GM18499 (cell line): ENCODE measurements around the gene NMRK2.

Experiments used
- ATAC-seq: cut with Tn5 transposase; IDR thresholded peaks from one replicate; pipeline ENCODE4 v1.9.1; 2021; ENCODE audit warnings: moderate number of reproducible peaks; ENCODE audit not compliant: insufficient read depth, unreplicated experiment

The NMRK2 gene

DNA sequence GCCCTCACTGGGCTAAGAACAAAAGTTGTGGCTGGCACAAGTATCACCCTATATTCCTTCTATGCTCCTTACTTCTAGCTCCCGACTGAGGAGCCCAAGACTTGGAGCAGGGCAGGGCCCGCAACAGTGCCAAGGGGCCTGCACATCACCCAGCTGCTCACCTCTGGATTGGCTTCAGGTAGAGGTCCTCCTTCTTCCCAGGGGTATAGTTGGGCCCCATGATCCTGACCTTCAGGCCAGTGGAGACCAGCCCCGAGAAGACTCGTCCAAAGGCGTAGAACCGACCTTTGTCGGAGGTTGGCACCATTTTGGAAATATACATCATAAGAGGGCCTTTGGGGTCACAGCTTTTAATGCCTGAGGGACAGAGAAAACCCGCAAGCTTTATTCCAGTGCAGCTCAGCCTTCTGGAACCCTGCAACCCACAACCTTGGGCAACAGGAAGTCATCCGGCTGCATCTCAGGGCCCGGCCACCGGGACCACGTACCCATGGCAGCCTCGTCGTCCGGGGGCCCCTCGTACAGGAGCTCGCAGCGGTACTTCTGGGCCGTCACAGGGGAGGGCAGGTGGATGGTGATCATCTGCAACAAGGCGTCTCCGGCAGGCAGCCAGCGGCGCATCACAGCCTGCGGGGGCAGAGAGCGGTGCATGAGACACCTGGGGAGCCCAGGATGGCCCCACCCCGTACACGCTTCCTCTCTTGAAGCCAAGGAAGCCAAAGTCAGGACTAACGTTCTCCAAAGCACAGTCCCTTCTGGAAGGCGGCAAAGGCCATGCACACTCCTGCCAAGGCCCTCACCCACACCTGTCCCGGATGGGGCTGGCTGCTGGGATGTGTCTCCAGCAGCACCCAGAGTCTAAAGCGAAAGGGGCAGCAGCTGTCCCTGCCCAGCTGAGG is 47.7 kb downstream of the NMRK2 start:
- no peak for ATAC-seq

DNA sequence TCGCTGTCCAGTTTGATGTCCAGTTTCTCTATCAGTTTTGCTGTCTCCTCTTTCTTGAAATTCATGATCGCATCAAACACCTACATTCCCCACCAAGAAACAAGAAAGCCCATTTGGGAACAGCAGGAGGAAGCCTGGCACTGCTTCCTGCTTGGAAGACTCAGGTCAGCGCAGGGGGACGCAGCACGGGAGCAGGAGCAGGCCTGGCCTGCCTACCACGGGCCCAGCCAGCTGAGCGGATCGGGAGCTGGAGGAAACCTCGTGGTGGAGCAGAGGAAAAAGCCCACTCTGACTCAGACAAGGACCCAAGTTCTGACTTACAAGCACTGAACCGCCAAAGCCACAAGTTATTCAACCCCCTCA is 48.5 kb downstream of the NMRK2 start:
- ATAC-seq, result no peak

DNA sequence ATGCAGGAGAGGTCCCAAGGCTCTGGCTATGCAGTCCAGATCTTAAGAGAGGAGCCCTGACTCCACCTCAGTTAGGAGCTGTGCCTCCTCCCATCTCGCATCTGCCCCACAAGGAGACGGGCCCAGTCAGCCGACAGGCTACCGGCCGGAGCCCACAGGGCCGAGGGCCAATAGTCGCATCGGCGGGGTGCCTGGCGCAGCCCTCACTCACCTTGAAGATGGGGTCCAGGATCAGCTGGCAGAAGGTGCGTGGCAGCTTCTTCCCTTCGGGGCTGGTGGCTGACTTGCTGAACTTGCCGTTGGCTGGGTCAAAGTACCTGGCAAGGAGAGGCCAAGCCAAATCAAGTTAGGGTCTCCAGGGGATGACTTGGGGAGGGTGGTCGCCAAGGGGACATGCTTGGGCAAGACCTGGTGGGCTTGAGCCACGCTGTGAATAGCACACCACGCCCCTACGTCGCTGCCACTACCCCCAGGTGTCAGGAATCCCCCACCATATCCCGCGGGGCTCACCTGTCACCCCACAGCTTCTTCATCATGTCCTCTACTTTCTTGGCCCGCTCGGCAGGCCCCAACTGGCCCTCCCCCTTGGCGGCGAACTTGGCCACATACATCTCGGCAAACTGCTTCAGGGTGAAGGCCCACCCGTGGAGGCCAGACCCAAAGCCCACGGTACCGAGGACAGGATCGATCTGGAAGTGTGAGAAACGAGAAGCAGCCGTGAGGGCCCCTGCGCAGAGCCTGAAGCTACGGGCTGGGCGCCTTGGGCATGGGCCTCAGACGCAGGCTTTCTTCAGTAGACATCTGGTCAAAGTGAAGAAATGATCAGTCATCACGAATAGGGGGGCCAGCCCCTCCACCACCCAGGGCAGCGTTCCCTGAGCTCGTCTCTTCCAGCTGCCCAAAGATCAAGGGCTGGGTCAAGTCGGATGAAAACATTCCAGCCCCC is 49.1 kb downstream of the NMRK2 start:
- no peak for ATAC-seq

DNA sequence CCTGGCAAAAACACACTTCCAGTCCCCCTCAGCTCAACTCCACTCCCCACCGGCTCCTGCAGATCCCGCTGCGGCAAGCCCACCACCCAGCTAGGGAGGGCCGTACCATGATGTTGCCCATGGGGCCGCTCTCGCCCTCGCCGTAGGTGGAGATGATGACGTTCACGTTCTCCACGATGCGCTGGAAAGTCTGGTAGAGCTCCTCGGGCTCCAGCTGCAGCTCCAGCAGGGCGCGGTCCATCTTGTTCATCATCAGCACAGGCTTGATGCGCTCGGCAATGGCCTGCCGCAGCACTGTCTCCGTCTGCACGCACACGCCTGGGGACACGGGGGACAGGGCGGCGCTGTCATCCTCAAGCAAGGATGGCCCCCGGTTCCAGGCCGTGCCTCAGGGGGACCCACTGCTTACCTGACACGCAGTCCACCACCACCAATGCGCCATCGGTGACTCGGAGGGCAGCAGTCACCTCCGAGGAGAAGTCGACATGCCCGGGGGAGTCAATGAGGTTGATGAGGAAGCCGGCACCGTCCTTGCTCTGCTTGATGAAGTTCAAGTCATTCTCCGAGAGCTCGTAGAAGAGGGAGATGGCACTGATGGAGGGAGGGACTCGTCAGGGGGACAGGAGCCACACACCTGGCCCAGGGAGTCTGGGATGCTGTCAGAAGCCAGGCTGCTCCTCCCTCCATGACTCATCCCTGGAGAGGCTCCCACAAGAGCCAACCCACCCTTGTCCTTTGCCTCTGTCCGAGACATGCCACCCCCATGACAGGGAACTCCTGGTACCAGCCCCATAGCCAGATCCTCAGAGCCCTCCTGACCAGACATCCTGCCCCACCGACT is 50.1 kb downstream of the NMRK2 start:
- no peak for ATAC-seq

DNA sequence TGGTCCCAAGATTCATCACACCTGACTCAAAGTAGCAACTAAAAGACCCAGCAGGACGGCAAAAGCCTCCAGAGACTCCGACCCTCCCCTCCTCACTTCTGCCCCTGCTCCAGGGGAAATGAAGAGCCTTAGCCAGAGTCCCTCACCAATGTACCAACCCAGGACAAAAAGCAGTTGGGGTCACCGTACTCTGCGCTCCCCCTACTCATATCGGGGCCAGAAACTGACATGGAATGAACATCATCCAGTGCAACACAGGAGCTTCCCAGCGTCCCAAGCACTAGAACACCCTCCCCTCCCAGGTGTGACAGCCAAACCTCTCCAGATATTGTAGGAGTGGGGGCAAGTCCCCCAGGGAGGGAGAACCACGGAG is 50.7 kb downstream of the NMRK2 start:
- no peak for ATAC-seq

DNA sequence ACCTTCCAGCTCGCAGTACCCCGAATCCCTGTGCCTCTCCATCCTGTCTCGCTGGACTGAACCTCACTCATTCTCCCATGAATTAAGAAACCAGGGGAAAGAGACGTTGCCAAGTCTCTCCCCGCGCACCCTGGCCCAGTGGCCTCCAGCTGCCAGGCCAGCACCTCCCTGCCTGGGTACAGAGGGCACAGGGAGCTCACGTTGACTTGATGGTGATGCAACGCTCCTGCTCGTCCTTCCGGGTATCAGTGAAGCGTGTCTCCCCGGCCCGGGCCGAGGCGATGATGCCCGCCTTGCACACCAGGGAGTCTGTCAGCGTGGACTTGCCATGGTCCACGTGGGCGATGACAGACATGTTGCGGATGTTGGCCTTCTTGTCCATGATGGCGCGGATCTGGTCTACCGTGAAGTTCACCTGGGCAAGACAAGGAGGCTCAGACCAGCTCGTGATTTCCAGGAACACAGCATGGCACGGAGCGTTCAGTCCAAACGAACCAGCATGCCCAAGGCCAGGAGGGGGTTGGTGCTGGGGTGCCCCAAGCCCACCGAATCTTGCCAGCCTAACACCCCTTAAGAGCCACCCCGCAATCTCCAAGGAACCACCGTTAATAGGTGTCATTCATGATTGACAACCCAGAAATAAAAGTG is 51.2 kb downstream of the NMRK2 start:
- no peak for ATAC-seq

DNA sequence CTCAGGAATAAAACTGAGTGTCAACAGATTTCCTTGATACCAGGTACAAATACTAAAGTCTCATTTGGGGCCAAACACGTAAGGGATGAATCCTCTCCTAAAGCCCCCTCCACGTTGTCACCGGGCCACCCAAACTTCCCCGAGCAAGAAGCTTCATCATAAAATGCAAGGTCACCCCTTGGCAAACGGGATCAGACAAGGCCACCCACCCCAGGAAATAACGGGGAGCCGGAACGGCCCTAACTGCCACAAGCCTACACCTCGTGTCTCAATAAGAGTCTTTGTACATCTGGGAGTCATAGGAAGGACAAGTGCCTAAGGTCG is 51.7 kb downstream of the NMRK2 start:
- no peak for ATAC-seq

DNA sequence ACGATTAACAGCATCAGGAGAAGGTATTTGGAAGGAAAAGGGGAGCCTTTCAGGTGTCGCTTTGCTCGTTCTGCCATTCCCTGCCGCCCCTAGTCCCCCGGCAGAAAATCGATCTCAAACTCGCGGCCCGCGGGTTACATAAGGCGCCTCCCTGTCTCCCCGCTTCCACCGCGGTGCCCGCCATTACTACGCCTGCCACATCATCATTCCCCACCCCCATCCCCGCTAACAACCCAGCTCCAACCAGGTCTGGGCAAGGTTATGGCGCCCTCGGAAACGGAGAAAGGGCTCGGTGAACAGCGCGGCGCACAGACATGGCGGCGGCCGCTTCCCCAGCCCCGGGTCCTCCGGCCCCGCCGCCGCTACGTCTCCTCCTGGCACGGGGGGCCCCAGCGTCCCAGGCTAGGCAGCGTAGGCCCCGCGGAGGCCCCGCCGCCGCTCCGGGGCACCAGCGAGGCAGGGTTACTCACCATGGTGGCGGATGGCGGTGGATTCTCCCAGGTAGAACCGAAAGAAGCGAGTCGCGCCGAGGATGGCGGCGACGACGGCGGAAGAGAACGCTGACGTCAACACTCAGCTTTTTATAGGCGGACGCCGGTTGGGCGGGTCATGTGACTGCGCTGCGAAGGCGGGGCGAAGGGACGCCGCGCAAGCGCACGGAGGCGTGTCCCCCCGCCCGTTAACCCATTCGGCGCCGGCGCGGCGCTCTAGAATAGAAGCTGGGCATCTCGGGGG is 52.2 kb downstream of the NMRK2 start, which contains the start of gene EEF2:
EEF2 (minus strand) TSS at position 556 of the 735 bp plus-strand sequence; CDS start at position 473, 83 bp downstream.
- ATAC-seq, result no peak

DNA sequence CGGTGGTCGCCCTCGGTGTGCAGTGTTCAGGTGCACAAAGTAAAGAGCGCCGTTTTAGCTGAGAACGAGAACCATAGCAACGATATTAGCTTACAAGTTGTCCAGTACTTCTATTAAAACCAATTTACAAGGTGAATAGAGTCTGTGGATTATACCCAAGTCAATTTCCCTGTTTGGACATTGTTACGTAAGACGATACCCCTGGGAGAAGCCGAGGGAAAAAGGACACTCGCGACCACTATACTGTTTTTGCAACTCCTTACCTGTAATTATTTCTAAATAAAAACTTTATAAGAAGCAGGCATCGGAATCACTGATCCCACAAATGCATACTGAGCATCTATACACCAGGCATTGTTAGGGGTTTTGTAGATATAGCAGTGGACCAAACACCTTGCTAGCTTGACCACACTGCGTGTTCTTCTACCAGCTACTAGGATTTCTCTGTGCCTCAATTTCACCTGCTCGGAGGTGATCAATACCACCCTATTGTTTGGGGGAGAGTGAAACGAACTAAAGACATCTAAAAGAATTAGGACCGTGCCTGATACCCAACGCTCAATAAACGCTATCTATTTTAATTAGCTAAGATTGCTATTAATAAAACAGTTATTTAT is 52.9 kb downstream of the NMRK2 start:
- no peak for ATAC-seq

DNA sequence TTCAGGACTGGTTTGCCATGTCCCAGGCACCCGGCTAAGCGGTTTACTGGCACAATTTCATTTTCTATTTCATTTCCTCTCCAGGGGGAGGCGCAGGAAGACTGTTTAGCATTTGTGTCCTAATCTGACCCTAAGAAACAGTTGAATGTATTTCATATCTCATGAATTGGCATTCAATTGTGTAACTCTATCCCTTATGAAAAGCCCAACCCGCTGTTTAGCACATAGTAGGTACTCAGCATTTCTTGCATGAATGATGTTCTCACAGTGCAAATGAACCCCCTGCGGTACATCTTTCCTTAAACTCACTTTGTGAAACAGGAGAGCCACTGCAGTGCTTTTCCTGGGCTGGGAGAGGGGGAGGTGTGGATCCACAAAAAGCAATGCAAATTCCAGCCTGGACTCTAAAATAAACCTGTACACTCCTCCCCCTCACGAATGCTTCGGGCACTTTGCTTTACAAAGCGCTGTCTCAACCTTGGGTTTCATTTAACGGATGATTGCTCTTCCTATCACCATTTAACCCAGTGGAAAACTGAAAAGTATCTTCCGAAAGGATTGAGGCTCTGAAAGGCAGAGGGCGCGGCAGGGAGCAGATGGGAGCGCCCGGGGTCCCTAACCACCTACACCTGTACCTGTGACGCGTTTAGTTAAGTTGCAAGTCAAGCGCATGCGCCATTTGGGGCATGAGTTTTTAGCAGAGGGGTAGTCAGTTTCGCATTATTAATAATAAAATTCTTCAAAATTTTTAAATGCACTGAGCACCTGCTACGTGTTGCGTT is 53.6 kb downstream of the NMRK2 start:
- no peak for ATAC-seq

DNA sequence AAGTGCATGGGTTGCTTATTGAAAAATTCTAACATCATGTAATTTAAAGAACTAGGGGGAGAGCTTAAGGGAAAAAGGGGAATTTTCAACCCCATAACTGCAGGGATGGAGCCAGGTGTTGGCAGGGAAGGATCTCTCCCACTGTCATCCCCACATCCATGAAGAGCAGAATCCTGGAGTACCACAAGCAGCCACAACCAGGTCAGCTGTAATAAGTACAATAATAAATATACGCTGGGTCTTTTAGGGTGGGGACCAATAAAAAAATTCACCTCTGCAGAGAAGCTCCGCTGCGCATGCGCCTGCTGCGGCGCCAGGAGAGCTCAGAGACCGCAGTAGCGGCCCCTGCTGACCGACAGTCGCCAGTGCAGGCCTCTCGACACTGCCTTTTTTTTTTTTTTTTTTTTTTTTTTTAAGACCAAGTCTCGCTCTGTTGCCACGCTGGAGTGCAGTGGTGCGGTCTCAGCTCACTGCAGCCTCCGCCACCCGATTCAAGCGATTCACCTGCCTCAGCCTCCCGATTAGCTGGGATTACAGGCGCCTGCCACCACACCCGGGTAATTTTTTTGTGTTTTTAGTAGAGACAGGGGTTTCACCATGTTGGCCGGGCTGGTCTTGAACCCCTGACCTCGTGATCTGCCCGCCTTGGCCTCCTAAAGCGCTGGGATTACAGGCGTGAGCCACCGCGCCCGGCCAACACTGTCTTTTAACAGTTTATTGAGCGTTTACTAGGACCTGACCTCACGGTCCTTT is 54.9 kb downstream of the NMRK2 start:
- ATAC-seq, result no peak

DNA sequence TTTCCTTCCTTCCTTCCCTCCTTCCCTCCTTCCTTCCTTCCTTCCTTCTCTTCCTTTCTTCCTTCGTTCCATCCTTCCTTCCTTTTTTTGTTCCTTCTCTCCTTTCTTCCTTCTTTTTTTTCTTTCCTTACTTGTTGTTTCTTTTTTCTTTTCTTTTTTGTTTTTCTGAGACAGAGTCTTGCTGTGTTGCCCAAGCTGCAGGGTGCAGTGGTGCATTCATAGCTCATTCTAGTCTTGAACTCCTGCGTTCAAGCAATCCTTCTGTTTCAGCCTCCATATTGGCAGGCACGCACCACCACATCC is 57.9 kb downstream of the NMRK2 start:
- no peak for ATAC-seq
